ENCODE results near the gene RD3L.

Gene RD3L

GRCh38 chr14:103890821-103891666, 51.3 kb downstream of the RD3L start:
- Histone ChIP-seq H3K4me3 (ENCODE audit: control insufficient read depth in 1 of 7, extremely low read depth in 1 of 7, insufficient read depth in 4 of 7, low read depth in 2 of 7, low read length in 6 of 7) (no peak overlapping the region), H3K36me3 (ENCODE audit: control insufficient read depth in 4 of 4, insufficient read depth in 4 of 4, low read length in 3 of 4) (no peaks in the 10 kb centered on the region), H3K4me1 (ENCODE audit: control extremely low read depth in 1 of 4, control insufficient read depth in 4 of 4, insufficient read depth in 4 of 4, low read length in 3 of 4) (no peaks in the 10 kb centered on the region), H3K27ac (ENCODE audit: insufficient read depth in 1 of 2, low read depth in 1 of 2, low read length in 2 of 2, poor library complexity in 1 of 2, severe bottlenecking in 2 of 2) (no peak overlapping the region), H3K27me3 (replicated peaks in 2 of 5; ENCODE audit: control insufficient read depth in 4 of 5, insufficient read depth in 5 of 5, low read length in 4 of 5) (no peaks in the 10 kb centered on the region), H3K9me3 (ENCODE audit: control extremely low read depth in 1 of 5, control insufficient read depth in 4 of 5, insufficient read depth in 2 of 5, low read depth in 1 of 5, low read length in 4 of 5) (no peaks in the 10 kb centered on the region)
- POLR2A ChIA-PET = no interaction called here
- 92% methylated on average over 17 of the region's 18 CpGs for WGBS (ENCODE audit: insufficient coverage)
- CTCF ChIA-PET = interaction anchor here (0.7 to 2.4 kb wide), 2 partner anchors 10 to 18 kb away, joined by 3 to 8 read pairs; no protein-coding TSS in a partner anchor
- no peak for DNase-seq
